ENCODE data around the gene SBK3.

Gene SBK3

GRCh38 chr19:55525289-55526101 is 19.8 kb downstream of the SBK3 start:
- Histone ChIP-seq H3K4me1 (ENCODE audit: low read length) (no peaks in the 10 kb centered on the region), H2AFZ (ENCODE audit: low read length) (no peak overlapping the region), H3K9me3 (replicated peaks; ENCODE audit: insufficient read depth, low read length) (no peaks in the 10 kb centered on the region), H4K20me1 (ENCODE audit: insufficient read depth, low read length) (no peaks in the 10 kb centered on the region), H3K9ac (ENCODE audit: low read length) (no peak overlapping the region), H3K36me3 (replicated peaks; ENCODE audit: insufficient read depth, low read length) (no peaks in the 10 kb centered on the region), H3K9me2 (replicated peaks; ENCODE audit: insufficient read depth, low read length) (no peaks in the 10 kb centered on the region), H3F3A (ENCODE audit: insufficient read depth, low read length) (no peaks in the 10 kb centered on the region), H3K4me2 (ENCODE audit: low read depth, low read length) (no peak overlapping the region), H3K79me2 (ENCODE audit: low read length) (no peaks in the 10 kb centered on the region), H3K27ac (ENCODE audit: low read length) (no peak overlapping the region), H3K4me3 (ENCODE audit: low read length) (no peak overlapping the region), H3K27me3 (replicated peaks; ENCODE audit: insufficient read depth, low read length) (peaks cover 65% of the 10 kb centered on the region)
- TF ChIP-seq EZH2 (optimal IDR thresholded peaks at IDR 0.05; ENCODE audit: low read depth, low read length) (no peak), EZH2phosphoT487 (IDR thresholded peaks at IDR 0.05; ENCODE audit: low read length) (no peak)
- no peak for DNase-seq

GRCh38 chr19:55520691-55521292 is 24.6 kb downstream of the SBK3 start:
- Histone ChIP-seq H4K20me1 (ENCODE audit: insufficient read depth, low read length) (no peaks in the 10 kb centered on the region), H3K36me3 (replicated peaks; ENCODE audit: insufficient read depth, low read length) (no peaks in the 10 kb centered on the region), H2AFZ (ENCODE audit: low read length) (no peak overlapping the region), H3K4me2 (ENCODE audit: low read depth, low read length) (no peak overlapping the region), H3F3A (ENCODE audit: insufficient read depth, low read length) (no peaks in the 10 kb centered on the region), H3K27ac (ENCODE audit: low read length) (no peak overlapping the region), H3K4me3 (ENCODE audit: low read length) (no peak overlapping the region), H3K79me2 (ENCODE audit: low read length) (no peaks in the 10 kb centered on the region), H3K4me1 (ENCODE audit: low read length) (no peaks in the 10 kb centered on the region), H3K9me3 (replicated peaks; ENCODE audit: insufficient read depth, low read length) (no peaks in the 10 kb centered on the region), H3K27me3 (replicated peaks; ENCODE audit: insufficient read depth, low read length) (peaks cover 69% of the 10 kb centered on the region), H3K9ac (ENCODE audit: low read length) (no peak overlapping the region), H3K9me2 (replicated peaks; ENCODE audit: insufficient read depth, low read length) (no peaks in the 10 kb centered on the region)
- no peak for DNase-seq
- TF ChIP-seq CTCF (IDR thresholded peaks at IDR 0.05; ENCODE audit: low read length), result no peak
- TF ChIP-seq EZH2 (optimal IDR thresholded peaks at IDR 0.05; ENCODE audit: low read depth, low read length), result no peak
- TF ChIP-seq EZH2phosphoT487 (IDR thresholded peaks at IDR 0.05; ENCODE audit: low read length), result no peak

GRCh38 chr19:55519451-55520311 is 25.7 kb downstream of the SBK3 start:
- Histone ChIP-seq H3K9me2 (replicated peaks; ENCODE audit: insufficient read depth, low read length) (no peaks in the 10 kb centered on the region), H3K9me3 (replicated peaks; ENCODE audit: insufficient read depth, low read length) (no peaks in the 10 kb centered on the region), H3K27ac (ENCODE audit: low read length) (no peak overlapping the region), H2AFZ (ENCODE audit: low read length) (no peak overlapping the region), H4K20me1 (ENCODE audit: insufficient read depth, low read length) (no peaks in the 10 kb centered on the region), H3K9ac (ENCODE audit: low read length) (no peak overlapping the region), H3K36me3 (replicated peaks; ENCODE audit: insufficient read depth, low read length) (no peaks in the 10 kb centered on the region), H3K27me3 (replicated peaks; ENCODE audit: insufficient read depth, low read length) (peaks cover 69% of the 10 kb centered on the region), H3K4me2 (ENCODE audit: low read depth, low read length) (no peak overlapping the region), H3K4me3 (ENCODE audit: low read length) (no peak overlapping the region), H3K4me1 (ENCODE audit: low read length) (no peaks in the 10 kb centered on the region), H3K79me2 (ENCODE audit: low read length) (no peaks in the 10 kb centered on the region), H3F3A (ENCODE audit: insufficient read depth, low read length) (no peaks in the 10 kb centered on the region)
- DNase-seq, result no peak
- TF ChIP-seq EZH2phosphoT487 (IDR thresholded peaks at IDR 0.05; ENCODE audit: low read length), result no peak
- no peak for TF ChIP-seq EZH2 (optimal IDR thresholded peaks at IDR 0.05; ENCODE audit: low read depth, low read length)
- no peak for TF ChIP-seq CTCF (IDR thresholded peaks at IDR 0.05; ENCODE audit: low read length)
